Type B pancreatic cell (in vitro differentiated cells): ENCODE measurements around the gene GREB1L. TPM values are rescaled to one million over a fixed set of nuclear protein-coding genes. Genes with fewer than 3 reads are reported as not detected.

Source experiments
- DNase-seq: peaks from one replicate; pipeline ENCODE4 v3.0.0; 2021; ENCODE audit warnings: mixed read lengths; ENCODE audit not compliant: unreplicated experiment; ENCODE audit errors: extremely low spot score
- H3K27ac Mint-ChIP-seq: 2 replicates; pipeline ENCODE4 v1.8.0; 2021; ENCODE audit warnings: mild to moderate bottlenecking, mixed read lengths
- H3K27me3 Mint-ChIP-seq: 2 replicates; pipeline ENCODE4 v1.8.0; 2021; ENCODE audit warnings: mixed read lengths
- H3K36me3 Mint-ChIP-seq: 2 replicates; pipeline ENCODE4 v1.8.0; 2021; ENCODE audit warnings: mixed read lengths
- H3K4me1 Mint-ChIP-seq: one replicate; pipeline ENCODE4 v1.8.0; 2021; ENCODE audit warnings: mixed read lengths; ENCODE audit not compliant: unreplicated experiment
- H3K4me3 Mint-ChIP-seq: 2 replicates; pipeline ENCODE4 v1.8.0; 2021; ENCODE audit warnings: mild to moderate bottlenecking, mixed read lengths
- H3K9me3 Mint-ChIP-seq: 2 replicates; pipeline ENCODE4 v1.8.0; 2021; ENCODE audit warnings: mixed read lengths
- CTCF ChIP-seq: fragments of 200-600 bp; sonication (generic); conservative IDR thresholded peaks from 2 replicates; pipeline ENCODE4 v1.5.0; 2021; ENCODE audit warnings: antibody characterized with exemption, mild to moderate bottlenecking
- total RNA-seq: library from RNA; stranded (reverse); gene quantifications from 2 replicates; pipeline ENCODE4 v1.2.1, GENCODE V29; 2021; ENCODE audit warnings: low replicate concordance

Gene GREB1L
- total RNA-seq, 1 donor from 2014 or later = 6.5 TPM

GRCh38 chr18:21468514-21469164, 226.6 kb downstream of the GREB1L start:
- H3K9me3 Mint-ChIP-seq = peaks cover 2% of the 10 kb centered on the region
- no peak overlapping the region for H3K27ac Mint-ChIP-seq
- no peaks in the 10 kb centered on the region for H3K27me3 Mint-ChIP-seq
- H3K4me1 Mint-ChIP-seq = no peaks in the 10 kb centered on the region
- no peaks in the 10 kb centered on the region for H3K36me3 Mint-ChIP-seq
- no peak overlapping the region for H3K4me3 Mint-ChIP-seq
- TF ChIP-seq CTCF = no peak
- no peak for DNase-seq

GRCh38 chr18:21472741-21473140, 230.7 kb downstream of the GREB1L start:
- Mint-ChIP-seq H3K27ac (no peak overlapping the region), H3K4me3 (no peak overlapping the region), H3K36me3 (no peaks in the 10 kb centered on the region), H3K27me3 (no peaks in the 10 kb centered on the region), H3K9me3 (peaks cover 4% of the 10 kb centered on the region), H3K4me1 (no peaks in the 10 kb centered on the region)
- no peak for TF ChIP-seq CTCF
- no peak for DNase-seq

GRCh38 chr18:21474621-21475020, 232.6 kb downstream of the GREB1L start:
- no peak overlapping the region for H3K4me3 Mint-ChIP-seq
- H3K27ac Mint-ChIP-seq = no peak overlapping the region

GRCh38 chr18:21479721-21480120, 237.7 kb downstream of the GREB1L start:
- DNase-seq = no peak
- Mint-ChIP-seq H3K36me3 (peaks cover 3% of the 10 kb centered on the region), H3K4me3 (no peak overlapping the region), H3K4me1 (peaks cover 12% of the 10 kb centered on the region), H3K27me3 (no peaks in the 10 kb centered on the region), H3K27ac (no peak overlapping the region), H3K9me3 (no peaks in the 10 kb centered on the region)
- no peak for TF ChIP-seq CTCF

More at GRCh38 chr18:21474621-21475020, 232.6 kb downstream of the GREB1L start:
- no peak for DNase-seq
- no peaks in the 10 kb centered on the region for H3K36me3 Mint-ChIP-seq
- no peaks in the 10 kb centered on the region for H3K4me1 Mint-ChIP-seq
- no peaks in the 10 kb centered on the region for H3K27me3 Mint-ChIP-seq
- H3K9me3 Mint-ChIP-seq = peaks cover 4% of the 10 kb centered on the region
- TF ChIP-seq CTCF = no peak

- no peaks in the 10 kb centered on the region for H3K27me3 Mint-ChIP-seq
- peaks cover 3% of the 10 kb centered on the region for H3K36me3 Mint-ChIP-seq
- H3K4me3 Mint-ChIP-seq = no peak overlapping the region
- no peak for DNase-seq
- TF ChIP-seq CTCF = no peak
- H3K9me3 Mint-ChIP-seq = no peaks in the 10 kb centered on the region
- peaks cover 19% of the 10 kb centered on the region for H3K4me1 Mint-ChIP-seq
- peak overlapping the region; percentile 35 for H3K27ac Mint-ChIP-seq
Observed at GRCh38 chr18:21481739-21482138, 239.7 kb downstream of the GREB1L start.

- H3K27me3 Mint-ChIP-seq = no peaks in the 10 kb centered on the region
- H3K36me3 Mint-ChIP-seq = peaks cover 3% of the 10 kb centered on the region
- H3K9me3 Mint-ChIP-seq = no peaks in the 10 kb centered on the region
- no peak overlapping the region for H3K27ac Mint-ChIP-seq
- TF ChIP-seq CTCF = no peak
- no peak overlapping the region for H3K4me3 Mint-ChIP-seq
- H3K4me1 Mint-ChIP-seq = peaks cover 19% of the 10 kb centered on the region
- no peak for DNase-seq
Observed at GRCh38 chr18:21483051-21483450, 241.0 kb downstream of the GREB1L start.
